Kidney tubule cell (primary cell): ENCODE data around the gene MS4A6E.

Experiments
- DNase-seq: peaks from one replicate; pipeline ENCODE4 v3.0.0-alpha.2; 2018; ENCODE audit warnings: low spot score

Gene MS4A6E

DNA sequence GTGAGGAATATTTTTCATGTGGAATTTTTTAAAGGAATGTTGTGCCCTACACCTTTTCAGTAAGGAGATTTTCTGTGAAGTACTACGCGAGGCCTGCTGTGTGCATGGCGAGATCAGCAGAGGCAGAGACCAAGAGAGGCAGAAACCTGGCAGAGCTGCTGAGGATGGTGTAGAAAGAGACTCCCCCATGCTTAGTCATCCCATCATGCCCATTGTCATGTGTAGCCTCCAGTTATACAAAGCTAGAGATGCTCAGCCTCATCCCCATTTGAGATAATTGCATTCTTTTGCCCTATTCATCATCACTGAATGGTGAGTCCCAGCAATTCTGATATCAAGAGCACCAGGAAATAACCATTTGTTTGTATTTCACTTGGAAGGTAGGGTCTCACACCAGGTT lies 48.3 kb downstream of the MS4A6E start:
- DNase-seq, result no peak

- no peak for DNase-seq
Measured at GRCh38 chr11:60376601-60377000, 49.5 kb downstream of the MS4A6E start.

DNA sequence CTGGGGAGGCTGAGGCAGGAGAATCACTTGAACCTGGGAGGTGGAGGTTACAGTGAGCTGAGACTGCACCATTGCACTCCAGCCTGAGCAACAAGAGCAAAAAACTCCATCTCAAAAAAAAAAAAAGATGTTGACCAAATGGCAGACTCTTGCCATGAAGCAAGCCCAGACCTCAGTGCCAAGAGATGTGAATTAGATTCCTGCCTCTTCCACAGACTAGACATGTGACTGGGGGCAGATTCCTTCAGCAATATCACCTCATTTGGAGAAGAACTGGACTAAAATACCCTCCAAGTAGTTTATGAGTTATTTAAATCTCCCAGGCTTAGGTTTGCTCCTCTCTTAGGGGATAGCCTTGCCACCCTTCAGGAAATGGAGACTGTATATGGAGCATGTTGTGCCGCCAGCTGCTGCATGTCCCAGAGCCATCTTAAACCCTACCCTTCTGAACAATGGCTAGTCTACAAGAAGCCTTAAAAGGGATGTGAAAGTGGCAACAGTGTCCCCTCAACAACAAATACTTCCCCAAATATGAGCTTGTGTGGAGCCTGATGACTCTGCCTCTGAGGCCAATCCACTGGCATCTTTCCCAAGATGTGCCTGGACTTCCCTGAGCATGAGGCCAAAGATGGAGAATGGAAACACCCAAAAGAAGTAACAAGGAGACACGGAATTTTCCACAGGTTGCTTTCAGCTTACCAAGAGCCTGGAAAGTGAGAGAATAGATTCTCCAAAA lies 50.5 kb downstream of the MS4A6E start:
- no peak for DNase-seq

GRCh38 chr11:60378354-60378753 lies 51.3 kb downstream of the MS4A6E start, which contains the start of gene MS4A7:
Gene MS4A7 (plus strand): TSS chr11:60378532. CDS start chr11:60383142, 4,610 bp downstream.
- peak; percentile 30 for DNase-seq

- no peak for DNase-seq
Measured at GRCh38 chr11:60389279-60389910, 62.3 kb downstream of the MS4A6E start.

- DNase-seq, result no peak
Measured at GRCh38 chr11:60390419-60390818, 63.4 kb downstream of the MS4A6E start.
